GM21390 (cell line): ENCODE measurements around the gene FEV.

ENCODE experiments used
- ATAC-seq: cut with Tn5 transposase; IDR thresholded peaks from one replicate; pipeline ENCODE4 v1.9.1; 2021; ENCODE audit not compliant: unreplicated experiment

The FEV gene

DNA sequence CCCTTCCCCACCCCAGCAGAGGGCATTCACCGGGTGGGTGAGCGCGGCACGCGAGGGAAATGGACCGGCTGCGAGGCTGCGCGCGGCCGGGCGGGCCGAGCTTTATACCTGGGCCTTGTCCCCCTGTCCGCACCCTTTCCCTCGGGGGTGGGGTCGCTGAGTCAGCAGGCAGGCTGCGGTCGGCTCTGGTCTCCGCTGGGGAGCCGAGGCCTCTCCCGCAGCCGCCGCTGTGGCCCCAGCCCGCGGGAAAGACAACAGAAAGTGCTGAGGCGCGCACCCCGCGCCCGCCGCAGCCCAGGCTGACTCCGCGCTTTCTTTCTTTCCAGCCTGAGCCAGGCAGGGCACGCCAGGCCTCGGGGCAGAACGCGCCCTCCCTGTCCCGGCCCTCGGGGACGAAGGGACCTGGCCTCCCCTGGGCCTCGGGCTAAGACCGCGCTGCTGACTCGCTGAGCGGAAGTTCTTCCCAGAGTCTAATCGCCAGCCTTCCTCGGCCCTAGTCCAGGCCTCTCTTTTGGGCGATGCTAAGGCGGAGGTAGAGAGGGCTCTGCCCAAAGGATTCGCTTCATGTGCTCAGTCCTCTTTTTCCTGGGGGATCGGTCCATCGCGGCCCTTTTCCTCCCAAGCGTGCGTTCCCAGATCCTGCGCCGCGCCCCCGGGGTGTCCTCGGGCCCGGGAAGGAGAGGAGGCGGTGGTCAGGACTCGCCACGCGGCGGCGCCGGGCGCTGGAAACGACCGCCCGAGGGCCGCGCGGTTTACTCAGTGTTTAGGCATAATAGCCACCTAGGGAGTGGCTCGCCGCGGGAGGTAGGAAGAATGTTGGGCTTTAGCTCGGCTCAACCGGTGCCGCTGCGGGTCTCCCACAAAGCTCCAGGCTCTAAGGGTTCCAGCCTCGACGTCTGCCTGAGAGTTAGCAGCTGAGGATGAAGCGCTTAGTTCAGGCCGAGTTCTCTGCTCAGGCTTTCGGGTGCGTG is 8.6 kb upstream of the FEV start, which contains the start of gene CRYBA2:
TSS of gene CRYBA2 (minus strand) at position 78 of the 971 bp plus-strand sequence. CDS start 246 bp downstream, outside the sequence.
- ATAC-seq: no peak

DNA sequence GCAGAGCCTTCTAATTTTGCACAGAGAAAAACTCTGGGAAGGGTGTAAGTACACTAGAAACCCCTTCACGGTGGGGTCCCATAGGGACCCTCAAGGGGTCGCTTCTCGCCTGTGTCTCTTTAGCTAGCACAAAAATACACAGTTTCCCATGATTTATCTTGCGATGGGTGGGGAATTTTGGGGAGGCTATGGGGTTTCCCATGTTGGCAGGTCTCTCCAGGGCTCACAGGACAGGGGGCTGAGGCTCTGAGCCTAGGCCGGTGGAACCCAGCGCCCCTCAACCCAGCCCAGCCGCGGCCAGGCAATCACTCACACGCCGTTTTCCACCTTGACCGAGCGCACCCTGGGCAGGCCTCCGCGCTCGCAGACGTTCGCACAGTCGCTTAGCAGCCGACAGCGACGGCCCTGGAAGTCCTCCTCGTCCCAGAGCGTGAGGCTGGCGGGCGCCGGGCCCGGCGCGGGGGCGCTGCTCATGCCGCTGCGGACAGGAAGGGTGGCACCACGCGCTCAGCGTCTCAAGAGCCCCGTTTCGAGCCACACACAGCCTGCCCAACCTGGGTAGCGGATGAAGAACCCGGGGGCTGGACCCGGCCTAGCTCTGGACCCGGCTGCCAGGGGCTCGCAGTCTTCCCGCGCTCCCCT is 7.8 kb upstream of the FEV start:
- ATAC-seq: no peak

DNA sequence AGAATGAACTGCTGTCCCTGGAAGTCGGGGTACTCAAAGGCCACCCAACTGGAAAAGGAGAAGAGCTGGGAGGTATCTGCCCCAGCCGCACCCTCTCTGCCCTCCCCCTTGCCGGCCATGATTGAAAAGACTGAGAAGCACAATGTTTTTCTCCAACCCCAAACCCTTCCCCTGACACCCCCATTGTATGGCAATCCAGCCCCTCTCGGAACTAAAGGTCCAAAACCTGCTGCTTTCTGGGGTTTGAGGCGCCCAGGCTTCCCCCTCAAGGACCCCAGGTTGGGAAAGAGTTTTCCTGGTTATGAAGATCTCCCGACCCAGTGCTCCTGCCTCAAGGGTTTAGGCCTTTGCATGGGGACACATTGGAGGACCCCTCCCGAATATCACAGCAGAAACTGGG is 7.2 kb upstream of the FEV start:
- no peak for ATAC-seq

DNA sequence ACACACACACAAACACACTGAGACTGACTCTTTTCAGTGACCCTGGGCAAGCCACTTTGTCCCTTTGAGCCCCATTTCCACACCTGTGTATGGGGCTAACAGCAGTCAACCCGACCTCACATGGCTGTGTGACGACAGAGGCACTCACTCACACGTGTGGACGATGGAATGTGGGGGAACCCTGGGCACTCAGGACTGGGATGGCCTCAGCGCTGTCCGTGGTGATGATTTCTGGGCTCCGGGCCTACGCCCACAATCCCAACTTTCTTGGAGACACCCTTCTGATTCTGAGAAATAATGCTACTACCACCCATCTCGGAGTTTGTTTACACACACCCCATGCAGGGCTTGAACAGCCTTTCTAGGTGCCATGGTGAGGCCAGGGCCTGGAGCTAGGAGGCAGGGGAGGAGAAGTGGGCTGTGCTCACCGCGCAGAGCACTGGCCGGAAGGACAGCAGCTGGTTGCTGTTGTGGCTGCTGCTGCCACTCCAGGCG is 6.7 kb upstream of the FEV start:
- ATAC-seq: no peak

DNA sequence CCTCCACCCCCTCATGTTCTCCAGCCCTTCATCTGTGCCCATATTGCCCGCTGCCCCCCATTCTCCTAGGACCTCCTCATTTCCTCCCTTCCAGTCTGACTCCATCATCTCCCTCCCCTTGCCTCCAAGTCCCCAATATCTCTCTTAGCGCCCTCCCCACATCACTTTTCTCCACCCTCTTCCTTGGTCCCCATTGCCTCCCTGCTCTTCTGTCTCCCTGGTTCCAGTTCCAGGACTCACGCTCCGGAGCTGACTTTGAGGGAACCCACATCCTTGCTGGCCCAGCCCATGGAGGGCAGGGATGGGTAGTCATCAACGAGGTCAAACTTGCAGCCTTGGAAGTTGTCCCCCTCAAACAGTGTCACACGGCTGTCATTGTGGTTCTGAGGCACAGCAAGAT is 5.6 kb upstream of the FEV start:
- ATAC-seq: no peak

DNA sequence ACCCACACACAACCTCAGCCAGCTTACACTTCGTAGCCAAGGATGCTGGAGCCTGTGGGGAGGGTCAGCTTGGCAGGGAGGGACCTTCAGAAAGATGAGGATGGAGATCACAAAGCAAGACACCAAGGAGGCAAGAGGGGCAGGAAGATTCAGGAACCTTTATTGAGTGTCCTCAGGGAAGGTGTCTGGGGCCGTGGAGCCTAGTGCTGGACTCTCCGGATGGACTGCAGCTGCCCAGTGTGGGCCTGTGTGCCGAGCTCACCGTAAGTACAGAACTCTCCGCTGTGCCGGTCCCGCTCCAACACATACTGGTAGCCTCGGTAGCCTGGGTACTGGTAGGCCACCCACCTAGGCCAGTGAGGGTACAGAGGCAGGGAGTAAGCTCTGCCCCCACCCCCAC is 5.1 kb upstream of the FEV start:
- ATAC-seq: no peak

DNA sequence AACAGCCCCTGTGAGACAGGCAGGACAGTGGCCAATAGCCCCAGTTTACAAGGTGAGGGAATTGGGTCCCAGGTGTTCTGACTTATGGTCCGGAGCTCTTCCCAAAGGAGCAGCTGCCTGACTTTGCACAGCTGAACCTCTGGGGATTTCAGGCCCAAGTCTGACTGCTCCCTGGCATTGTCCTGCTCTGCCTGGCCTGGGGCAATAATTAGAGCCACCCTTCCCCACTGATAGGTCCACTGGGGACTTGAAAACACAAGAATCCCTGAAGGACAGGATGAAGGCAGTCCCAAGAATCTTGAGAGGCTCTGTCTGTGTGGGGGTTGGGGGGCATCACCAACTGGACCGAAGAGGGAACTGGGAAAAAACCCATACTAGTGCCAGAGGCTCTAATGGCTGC is 3.7 kb upstream of the FEV start:
- no peak for ATAC-seq

DNA sequence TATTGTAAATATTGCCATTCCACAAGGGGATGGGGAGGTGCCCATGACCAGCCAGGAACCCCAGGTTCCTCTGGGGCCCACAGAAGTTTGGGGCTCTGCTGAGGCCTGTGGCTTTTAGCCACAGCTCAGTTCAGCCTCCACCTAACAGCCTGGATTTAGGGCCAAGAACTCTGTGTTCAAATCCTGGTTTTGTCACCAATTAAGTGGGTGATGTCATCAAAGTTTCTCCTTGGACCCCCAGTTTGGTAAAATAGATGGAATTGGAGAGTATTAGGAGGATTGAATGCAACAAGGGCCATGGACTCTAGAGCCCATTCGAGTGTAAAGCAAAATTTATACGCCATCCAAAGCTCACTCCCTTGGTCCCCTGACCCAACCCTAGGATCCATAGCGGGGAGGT is 3.2 kb upstream of the FEV start:
- ATAC-seq: no peak

DNA sequence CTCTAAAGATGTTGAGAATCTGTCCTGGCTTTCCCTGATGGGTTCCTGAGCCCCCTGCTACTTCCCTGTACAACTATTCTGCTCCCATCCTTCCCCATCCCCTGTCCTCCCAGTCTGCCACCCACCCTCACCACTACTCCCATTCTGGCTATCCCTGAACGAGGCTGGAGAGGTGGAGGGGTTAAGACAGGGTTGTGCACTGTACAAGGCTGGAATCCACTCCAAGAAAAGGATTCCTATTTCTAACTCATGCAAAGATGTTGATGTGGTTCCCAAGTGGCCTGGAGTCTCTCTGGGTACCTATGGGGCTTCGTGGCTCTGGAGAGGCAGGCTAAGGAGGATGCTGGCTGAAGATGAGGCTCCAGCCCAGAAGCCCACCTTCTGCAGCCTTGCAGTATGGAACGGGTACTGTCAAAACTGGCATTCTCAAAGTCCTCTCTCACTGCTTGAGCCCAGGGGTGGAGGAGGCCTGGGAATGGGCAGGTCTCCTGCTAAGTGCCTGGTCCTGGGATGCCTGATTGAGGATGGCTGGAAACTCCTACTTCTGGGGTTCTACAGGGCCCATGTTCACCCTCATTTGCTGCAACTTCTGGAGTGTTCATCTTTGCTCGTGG is 1.3 kb upstream of the FEV start:
- no peak for ATAC-seq

DNA sequence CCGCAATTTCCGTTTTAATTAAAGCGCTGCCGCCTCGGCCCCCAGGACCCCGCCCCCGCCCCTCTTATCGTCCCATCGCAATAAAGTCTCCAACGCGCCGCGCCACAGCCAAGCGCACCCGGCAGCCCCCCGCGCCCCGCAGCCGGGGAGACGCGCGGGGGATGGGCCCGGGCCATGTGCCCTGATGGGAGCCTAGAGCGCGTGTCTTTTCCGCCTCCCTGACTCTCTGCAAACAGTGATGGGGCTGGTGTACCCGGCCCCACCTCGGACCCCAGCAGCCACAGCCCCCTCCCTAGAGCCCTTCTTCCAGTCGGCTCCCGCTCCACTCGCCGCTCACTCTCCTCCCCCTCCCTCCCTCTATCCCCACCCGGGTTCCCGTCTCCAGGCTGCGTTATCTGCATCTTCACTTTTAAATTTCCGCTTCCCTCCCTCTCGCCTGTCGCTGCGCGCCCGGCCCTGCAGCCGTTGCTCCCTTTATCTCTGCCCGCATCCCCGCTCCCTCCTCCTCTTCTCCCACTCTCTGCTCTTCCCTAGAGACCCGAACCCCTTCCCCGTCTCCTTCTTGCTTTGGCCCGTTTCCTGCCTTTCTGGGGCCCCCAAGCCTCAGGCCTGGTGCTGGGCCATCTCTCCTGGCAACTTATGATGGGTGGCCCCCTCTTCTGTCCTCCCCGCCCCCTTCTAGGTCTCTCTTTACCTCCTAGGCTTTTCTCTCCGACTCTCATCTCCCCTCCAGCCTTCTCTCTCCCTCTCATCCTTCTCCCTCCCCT is 524 bp upstream of the FEV start:
- no peak for ATAC-seq

DNA sequence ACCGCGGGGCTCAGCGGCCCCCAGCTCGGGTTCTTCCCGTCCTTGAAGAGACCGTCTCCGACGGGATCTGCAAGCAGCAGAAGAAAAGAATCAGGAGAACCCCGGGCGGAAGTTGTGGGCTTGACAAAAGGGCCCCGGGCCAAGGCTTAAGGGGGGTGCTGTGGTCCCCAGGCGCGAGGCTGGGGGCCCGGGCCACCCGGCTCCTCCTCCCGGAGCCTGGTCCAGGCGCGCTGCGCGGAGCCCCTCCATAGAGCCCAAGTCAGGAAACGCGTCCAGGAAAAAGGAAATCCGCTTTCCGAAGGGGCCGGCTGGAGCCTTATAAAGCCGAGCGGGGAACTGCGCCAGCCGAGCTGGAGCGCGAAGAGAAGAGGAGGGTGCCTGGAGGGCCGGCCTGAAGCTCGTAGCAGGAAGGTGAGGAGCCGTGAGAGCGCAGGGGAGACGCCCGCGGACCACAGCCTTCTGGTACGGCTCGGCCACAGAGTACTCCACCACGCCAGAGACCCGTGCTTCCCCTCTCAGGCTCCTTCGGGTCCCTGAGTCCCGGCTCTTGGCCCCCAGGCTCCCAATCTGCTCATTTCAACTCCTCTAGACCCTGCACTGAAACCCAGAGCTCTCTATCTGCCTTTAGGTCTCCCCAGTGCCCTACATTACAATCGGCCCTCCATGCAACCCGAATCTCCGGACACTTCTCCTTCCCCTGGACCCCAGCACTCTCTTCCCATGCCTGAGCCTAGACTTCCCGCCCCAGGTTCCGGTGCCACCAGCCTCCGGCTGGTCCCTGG is 554 bp downstream of the FEV start:
- no peak for ATAC-seq

DNA sequence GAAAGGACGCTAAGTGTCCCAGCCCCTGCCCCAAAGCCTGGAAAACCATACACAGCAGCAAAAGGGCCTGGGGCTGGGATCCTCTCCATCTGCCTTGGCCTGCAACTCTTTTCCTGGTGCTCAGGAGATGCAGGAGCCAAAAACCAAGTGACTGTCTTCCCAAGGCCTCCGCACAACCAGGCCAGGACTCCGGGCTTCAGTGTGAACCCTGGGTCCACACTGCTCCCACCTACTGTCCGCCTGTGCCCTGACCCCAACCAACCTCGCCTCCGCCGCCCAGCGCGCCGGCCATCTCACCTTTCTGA is 1.1 kb downstream of the FEV start:
- no peak for ATAC-seq

DNA sequence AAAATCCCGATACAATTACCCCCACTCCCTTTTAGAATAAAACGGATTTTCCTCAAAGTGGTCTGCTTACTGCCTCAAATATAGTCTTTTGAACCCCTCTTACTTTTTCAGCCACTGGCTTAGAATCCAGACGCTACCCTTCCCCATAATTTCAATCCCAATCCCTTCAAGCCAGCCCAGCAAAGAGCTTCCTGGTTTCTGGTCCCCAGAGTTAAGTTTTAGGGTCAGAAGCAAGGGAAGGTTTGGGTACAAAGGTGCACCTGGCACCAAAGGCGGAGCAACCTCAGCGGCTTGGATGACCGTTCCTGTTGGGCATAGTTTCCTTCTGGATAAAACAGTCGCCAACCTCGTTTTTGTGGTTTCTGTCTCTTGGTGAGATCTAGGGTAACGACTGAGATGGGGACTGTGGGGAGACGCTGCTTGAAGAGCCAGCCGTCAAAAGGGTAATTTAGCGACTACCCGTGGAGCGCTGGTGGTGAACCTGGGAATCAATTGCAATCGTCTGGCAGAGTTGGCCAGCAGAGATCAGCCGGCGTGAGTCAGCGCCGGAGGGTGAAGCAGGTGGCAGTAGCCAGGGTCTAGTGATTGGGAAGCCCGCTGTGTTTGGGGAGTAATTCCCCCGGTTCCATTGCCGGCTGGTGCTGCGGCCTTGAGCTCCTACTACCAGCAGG is 1.6 kb downstream of the FEV start:
- no peak for ATAC-seq

DNA sequence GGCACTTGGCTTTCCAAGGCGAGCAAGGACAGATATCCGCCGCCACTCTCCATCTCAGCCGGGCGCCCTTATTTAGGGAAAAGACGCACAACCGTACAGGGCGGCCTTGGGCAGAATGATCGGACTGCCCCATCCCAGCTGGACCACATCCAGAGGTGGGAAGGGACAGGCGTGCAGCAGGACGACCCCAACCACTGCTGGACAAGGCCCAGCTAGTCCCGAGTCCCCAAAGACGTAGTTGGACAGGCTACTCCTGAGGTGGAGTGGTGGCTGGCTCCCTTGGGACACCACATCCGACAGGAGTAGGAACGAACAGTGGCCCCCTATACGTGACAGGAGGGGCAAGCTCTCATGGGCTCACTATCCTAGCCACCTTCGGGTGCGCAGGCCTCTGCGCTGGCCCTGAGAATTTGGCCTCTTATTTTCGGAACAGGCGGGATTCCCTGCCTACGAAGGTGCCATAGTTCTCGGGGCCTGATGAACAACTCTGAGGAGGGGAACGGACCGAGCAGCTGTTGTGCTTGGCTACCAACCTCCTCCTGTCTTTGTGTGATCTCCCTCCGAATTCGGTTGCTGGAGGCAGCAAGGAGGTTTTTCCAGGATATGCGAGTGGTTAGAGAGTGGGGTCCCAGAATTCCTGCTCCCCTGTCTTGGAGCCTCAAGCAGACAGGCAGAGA is 2.3 kb downstream of the FEV start:
- no peak for ATAC-seq

DNA sequence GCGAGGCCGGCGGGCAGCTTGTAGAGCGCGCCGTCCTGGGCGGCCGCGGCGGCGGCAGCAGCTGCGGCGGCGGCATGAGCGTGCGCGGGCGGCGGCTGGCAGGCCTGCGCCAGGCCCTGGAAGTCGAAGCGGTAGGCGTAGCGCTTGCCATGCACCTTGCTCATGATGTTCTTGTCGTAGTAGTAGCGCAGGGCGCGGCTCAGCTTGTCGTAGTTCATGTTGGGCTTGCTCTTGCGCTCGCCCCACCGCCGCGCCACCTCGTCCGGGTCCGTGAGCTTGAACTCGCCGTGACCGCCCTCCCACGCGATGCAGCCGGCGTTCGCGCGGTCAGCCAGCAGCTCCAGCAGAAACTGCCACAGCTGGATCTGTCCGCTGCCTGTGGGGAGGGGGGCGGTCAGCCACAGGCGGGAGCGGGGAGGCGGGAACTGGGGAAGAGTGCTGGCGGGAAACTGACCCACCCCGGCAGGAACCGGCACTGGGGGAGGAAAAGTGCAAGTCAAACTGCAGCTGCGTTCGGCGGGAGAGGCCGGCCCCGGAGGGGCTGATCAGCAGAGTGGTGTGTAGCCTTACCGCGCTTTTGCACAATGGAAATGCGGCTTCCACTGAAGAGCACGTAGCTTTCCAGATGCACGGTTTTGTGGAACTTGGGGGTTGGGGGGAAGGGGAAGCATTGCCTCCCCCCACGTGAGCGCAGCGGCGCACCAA is 3.0 kb downstream of the FEV start:
- no peak for ATAC-seq

DNA sequence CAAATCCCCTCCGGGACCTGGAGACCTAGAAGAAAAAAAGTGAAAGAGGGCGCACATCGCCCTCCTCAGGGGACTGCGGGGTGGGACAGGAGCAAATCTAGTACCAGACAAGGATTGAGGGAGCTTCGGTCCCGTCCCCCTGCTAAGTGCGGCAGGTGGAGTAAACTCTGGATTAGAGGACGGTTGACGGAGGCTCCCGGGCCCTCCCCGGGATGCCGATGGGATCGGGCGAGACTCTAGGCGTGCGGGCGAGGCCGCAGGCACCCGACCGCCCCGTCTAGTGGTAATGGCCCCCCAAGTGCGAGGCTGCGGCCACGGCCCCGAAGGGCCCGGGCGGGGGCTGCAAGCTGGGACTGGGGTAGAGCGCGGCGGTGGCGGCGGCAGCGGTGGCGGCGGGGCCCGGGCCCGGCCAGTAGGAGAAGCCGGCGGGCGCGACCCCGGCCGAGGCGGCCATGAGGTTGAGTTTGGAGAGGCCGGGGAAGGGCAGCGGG is 3.5 kb downstream of the FEV start:
- no peak for ATAC-seq

DNA sequence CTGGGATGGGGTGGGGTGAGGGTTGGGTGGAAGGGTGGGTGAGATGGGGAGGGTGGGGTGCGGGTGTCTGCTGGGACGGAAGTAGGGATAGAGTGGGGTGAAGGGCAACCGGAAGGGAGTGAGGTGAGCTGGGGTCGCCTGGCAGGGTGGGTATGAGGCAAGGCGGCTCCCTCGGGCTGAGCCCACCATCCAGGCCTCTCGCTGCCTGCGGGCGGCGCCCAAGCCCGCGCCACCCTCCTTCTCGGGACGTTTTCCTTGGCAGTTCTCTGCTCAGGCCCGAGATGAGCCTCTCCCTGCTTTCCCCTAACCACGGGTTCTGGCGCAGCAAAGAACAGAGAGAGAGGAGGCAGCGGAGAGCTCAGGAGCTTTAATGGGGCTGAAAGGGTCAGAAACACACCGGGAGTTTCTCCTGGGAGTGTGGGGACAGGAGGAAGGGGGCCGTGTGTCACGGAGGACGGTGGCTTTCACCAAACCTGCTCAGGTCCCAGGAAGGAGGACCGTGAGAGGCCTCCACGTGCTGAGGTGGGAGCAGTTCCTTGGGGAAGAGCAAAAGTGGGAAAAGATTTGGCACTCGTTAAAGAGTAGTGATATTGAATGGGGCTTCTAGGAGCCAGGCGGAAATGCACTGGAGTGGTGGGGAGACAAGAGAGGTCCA is 4.1 kb downstream of the FEV start:
- ATAC-seq: no peak
